ENCODE data around the gene ZNF821. TPM values are rescaled to one million over a fixed set of nuclear protein-coding genes. Genes with fewer than 3 reads are reported as not detected.

ZNF821 gene
- total RNA-seq, 1 donor from 2014 or later, result 6.4 TPM

GRCh38 chr16:71895679-71896365, 11.8 kb upstream of the ZNF821 start:
- no peak for DNase-seq (ENCODE audit: low spot score)
- Mint-ChIP-seq H3K27ac (peak overlapping the region; percentile 91), H3K9me3 (no peaks in the 10 kb centered on the region)

GRCh38 chr16:71894921-71895678, 11.1 kb upstream of the ZNF821 start, which contains the start of gene IST1:
Gene IST1, plus strand, starts transcription at chr16:71895531. Its CDS starts 20,110 bp downstream, at chr16:71915641.
- no peaks in the 10 kb centered on the region for H3K27me3 Mint-ChIP-seq (ENCODE audit: insufficient read depth)
- peaks cover 12% of the 10 kb centered on the region for H3K4me1 Mint-ChIP-seq (ENCODE audit: low read depth)
- H3K4me3 Mint-ChIP-seq, result peak within 1 kb of the TSS; percentile 90
- peak within 1 kb of the TSS; percentile 91 for H3K27ac Mint-ChIP-seq
- peak; percentile 98 for DNase-seq (ENCODE audit: low spot score)
- peaks cover 7% of the 10 kb centered on the region for H3K36me3 Mint-ChIP-seq (ENCODE audit: low read depth)
- H3K9me3 Mint-ChIP-seq, result no peaks in the 10 kb centered on the region
- intact Hi-C loops (cut with micrococcal nuclease), result loop anchor here (1.0 to 2.0 kb wide), 8 partner anchors 11 to 198 kb away; partner anchors contain the start of genes AP1G1, ATXN1L, DHODH and DHX38

More at GRCh38 chr16:71895679-71896365, 11.8 kb upstream of the ZNF821 start:
- intact Hi-C loops (cut with micrococcal nuclease), result loop anchor here (1.0 to 2.0 kb wide), 8 partner anchors 12 to 197 kb away; partner anchors contain the start of genes AP1G1, ATXN1L, DHODH and DHX38
- H3K4me1 Mint-ChIP-seq (ENCODE audit: low read depth), result peaks cover 18% of the 10 kb centered on the region
- H3K4me3 Mint-ChIP-seq, result peak overlapping the region; percentile 90
- peaks cover 9% of the 10 kb centered on the region for H3K36me3 Mint-ChIP-seq (ENCODE audit: low read depth)
- H3K27me3 Mint-ChIP-seq (ENCODE audit: insufficient read depth), result no peaks in the 10 kb centered on the region

- intact Hi-C loops (cut with micrococcal nuclease), result loop anchor here (2.0 kb wide), 1 partner anchor 14 kb away; no protein-coding TSS in a partner anchor
- Mint-ChIP-seq H3K27me3 (ENCODE audit: insufficient read depth) (no peaks in the 10 kb centered on the region), H3K9me3 (no peaks in the 10 kb centered on the region)
Observed at GRCh38 chr16:71894229-71894920, 10.4 kb upstream of the ZNF821 start.

GRCh38 chr16:71893888-71894228, 9.9 kb upstream of the ZNF821 start:
- DNase-seq (ENCODE audit: low spot score), result no peak
- Mint-ChIP-seq H3K27me3 (ENCODE audit: insufficient read depth) (no peaks in the 10 kb centered on the region), H3K4me1 (ENCODE audit: low read depth) (peaks cover 11% of the 10 kb centered on the region), H3K9me3 (no peaks in the 10 kb centered on the region), H3K36me3 (ENCODE audit: low read depth) (peaks cover 6% of the 10 kb centered on the region), H3K27ac (peak overlapping the region; percentile 91), H3K4me3 (peak overlapping the region; percentile 90)
- intact Hi-C loops (cut with micrococcal nuclease), result loop anchor here (2.0 kb wide), 1 partner anchor 13 kb away; no protein-coding TSS in a partner anchor

More at GRCh38 chr16:71894229-71894920, 10.4 kb upstream of the ZNF821 start:
- Mint-ChIP-seq H3K36me3 (ENCODE audit: low read depth) (peaks cover 6% of the 10 kb centered on the region), H3K4me3 (peak overlapping the region; percentile 90), H3K27ac (peak overlapping the region; percentile 91), H3K4me1 (ENCODE audit: low read depth) (peaks cover 11% of the 10 kb centered on the region)
- peak; percentile 14 for DNase-seq (ENCODE audit: low spot score)

GRCh38 chr16:71889147-71889546, 5.2 kb upstream of the ZNF821 start:
- intact Hi-C loops (cut with micrococcal nuclease), result loop anchor here (10.0 kb wide), 1 partner anchor 324 kb away; no protein-coding TSS in a partner anchor
- Mint-ChIP-seq H3K4me3 (no peak overlapping the region), H3K9me3 (no peaks in the 10 kb centered on the region), H3K27ac (no peak overlapping the region), H3K36me3 (ENCODE audit: low read depth) (no peaks in the 10 kb centered on the region), H3K27me3 (ENCODE audit: insufficient read depth) (peaks cover 15% of the 10 kb centered on the region), H3K4me1 (ENCODE audit: low read depth) (peaks cover 15% of the 10 kb centered on the region)
- DNase-seq (ENCODE audit: low spot score), result no peak

GRCh38 chr16:71885261-71885650, 1.3 kb upstream of the ZNF821 start:
- intact Hi-C loops (cut with micrococcal nuclease), result loop anchor here (10.0 kb wide), 1 partner anchor 320 kb away; no protein-coding TSS in a partner anchor
- Mint-ChIP-seq H3K4me1 (ENCODE audit: low read depth) (peaks cover 43% of the 10 kb centered on the region), H3K9me3 (no peaks in the 10 kb centered on the region), H3K36me3 (ENCODE audit: low read depth) (no peaks in the 10 kb centered on the region), H3K4me3 (peak overlapping the region; percentile 96), H3K27ac (peak overlapping the region; percentile 52), H3K27me3 (ENCODE audit: insufficient read depth) (peaks cover 15% of the 10 kb centered on the region)
- DNase-seq (ENCODE audit: low spot score), result no peak

GRCh38 chr16:71883168-71883848, 674 bp downstream of the ZNF821 start:
- intact Hi-C loops (cut with micrococcal nuclease), result loop anchor here (10.0 kb wide), 1 partner anchor 319 kb away; no protein-coding TSS in a partner anchor
- peak; percentile 12 for DNase-seq (ENCODE audit: low spot score)
- Mint-ChIP-seq H3K9me3 (no peaks in the 10 kb centered on the region), H3K4me3 (peak overlapping the region; percentile 80), H3K27me3 (ENCODE audit: insufficient read depth) (peaks cover 13% of the 10 kb centered on the region), H3K27ac (peak overlapping the region; percentile 73), H3K4me1 (ENCODE audit: low read depth) (peaks cover 54% of the 10 kb centered on the region), H3K36me3 (ENCODE audit: low read depth) (peaks cover 12% of the 10 kb centered on the region)

- DNase-seq (ENCODE audit: low spot score), result peak; percentile 73
- peaks cover 13% of the 10 kb centered on the region for H3K27me3 Mint-ChIP-seq (ENCODE audit: insufficient read depth)
- H3K4me1 Mint-ChIP-seq (ENCODE audit: low read depth), result peaks cover 54% of the 10 kb centered on the region
- intact Hi-C loops (cut with micrococcal nuclease), result loop anchor here (1.0 to 10.0 kb wide), 5 partner anchors 40 to 318 kb away; partner anchors contain the start of genes AP1G1 and PHLPP2
- peaks cover 12% of the 10 kb centered on the region for H3K36me3 Mint-ChIP-seq (ENCODE audit: low read depth)
- H3K27ac Mint-ChIP-seq, result peak overlapping the region; percentile 73
- H3K9me3 Mint-ChIP-seq, result no peaks in the 10 kb centered on the region
- peak overlapping the region; percentile 80 for H3K4me3 Mint-ChIP-seq
Observed at GRCh38 chr16:71882505-71883167, 1.3 kb downstream of the ZNF821 start.

GRCh38 chr16:71880176-71880575, 3.8 kb downstream of the ZNF821 start:
- DNase-seq (ENCODE audit: low spot score), result no peak
- Mint-ChIP-seq H3K4me1 (ENCODE audit: low read depth) (peaks cover 50% of the 10 kb centered on the region), H3K4me3 (no peak overlapping the region), H3K27ac (no peak overlapping the region), H3K36me3 (ENCODE audit: low read depth) (peaks cover 16% of the 10 kb centered on the region), H3K9me3 (no peaks in the 10 kb centered on the region), H3K27me3 (ENCODE audit: insufficient read depth) (peaks cover 2% of the 10 kb centered on the region)
- intact Hi-C loops (cut with micrococcal nuclease), result loop anchor here (2.0 to 10.0 kb wide), 3 partner anchors 15 to 315 kb away; partner anchors contain the start of gene IST1

- Mint-ChIP-seq H3K27me3 (ENCODE audit: insufficient read depth) (peaks cover 2% of the 10 kb centered on the region), H3K36me3 (ENCODE audit: low read depth) (peaks cover 18% of the 10 kb centered on the region), H3K4me3 (no peak overlapping the region), H3K9me3 (no peaks in the 10 kb centered on the region), H3K27ac (no peak overlapping the region), H3K4me1 (ENCODE audit: low read depth) (peaks cover 39% of the 10 kb centered on the region)
- intact Hi-C loops (cut with micrococcal nuclease), result no loop called here
- DNase-seq (ENCODE audit: low spot score), result no peak
Observed at GRCh38 chr16:71878911-71879310, 5.1 kb downstream of the ZNF821 start.

GRCh38 chr16:71873199-71873598, 10.8 kb downstream of the ZNF821 start:
- no peaks in the 10 kb centered on the region for H3K9me3 Mint-ChIP-seq
- no peak overlapping the region for H3K27ac Mint-ChIP-seq
- H3K27me3 Mint-ChIP-seq (ENCODE audit: insufficient read depth), result peaks cover 2% of the 10 kb centered on the region
- no peak for DNase-seq (ENCODE audit: low spot score)
- peaks cover 10% of the 10 kb centered on the region for H3K36me3 Mint-ChIP-seq (ENCODE audit: low read depth)
- H3K4me3 Mint-ChIP-seq, result peak overlapping the region; percentile 40
- H3K4me1 Mint-ChIP-seq (ENCODE audit: low read depth), result peaks cover 20% of the 10 kb centered on the region
- intact Hi-C loops (cut with micrococcal nuclease), result no loop called here
